22Rv1 (cell line): ENCODE measurements around the gene EXOC3L1.

Experiments
- ZFX ChIP-seq: fragments of 450-650 bp; IDR thresholded peaks from 2 replicates; pipeline ENCODE4 v1.6.1; 2017; ENCODE audit warnings: antibody characterized with exemption, borderline replicate concordance
- TF ChIP-seq, protein P1 (sequence below): fragments of 450-650 bp; IDR thresholded peaks from 2 replicates; pipeline ENCODE4 v1.5.1; 2017; ENCODE audit warnings: mild to moderate bottlenecking

GRCh38 chr16:67191411-67191994 lies 1.6 kb upstream of the EXOC3L1 start:
- TF ChIP-seq, protein P1, sequence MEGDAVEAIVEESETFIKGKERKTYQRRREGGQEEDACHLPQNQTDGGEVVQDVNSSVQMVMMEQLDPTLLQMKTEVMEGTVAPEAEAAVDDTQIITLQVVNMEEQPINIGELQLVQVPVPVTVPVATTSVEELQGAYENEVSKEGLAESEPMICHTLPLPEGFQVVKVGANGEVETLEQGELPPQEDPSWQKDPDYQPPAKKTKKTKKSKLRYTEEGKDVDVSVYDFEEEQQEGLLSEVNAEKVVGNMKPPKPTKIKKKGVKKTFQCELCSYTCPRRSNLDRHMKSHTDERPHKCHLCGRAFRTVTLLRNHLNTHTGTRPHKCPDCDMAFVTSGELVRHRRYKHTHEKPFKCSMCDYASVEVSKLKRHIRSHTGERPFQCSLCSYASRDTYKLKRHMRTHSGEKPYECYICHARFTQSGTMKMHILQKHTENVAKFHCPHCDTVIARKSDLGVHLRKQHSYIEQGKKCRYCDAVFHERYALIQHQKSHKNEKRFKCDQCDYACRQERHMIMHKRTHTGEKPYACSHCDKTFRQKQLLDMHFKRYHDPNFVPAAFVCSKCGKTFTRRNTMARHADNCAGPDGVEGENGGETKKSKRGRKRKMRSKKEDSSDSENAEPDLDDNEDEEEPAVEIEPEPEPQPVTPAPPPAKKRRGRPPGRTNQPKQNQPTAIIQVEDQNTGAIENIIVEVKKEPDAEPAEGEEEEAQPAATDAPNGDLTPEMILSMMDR: no peak
- TF ChIP-seq ZFX: no peak
